CD4-positive, alpha-beta T cell treated with Interferon gamma for 1 hour (primary cell): ENCODE measurements around the gene SERPINB4.
"Not testable (repeated sequence)": the region's sequence is repeated elsewhere in the genome, so short reads cannot be mapped to it uniquely, and the experiment has no call there.

Experiments used
- DNase-seq: peaks from one replicate; pipeline ENCODE4 v3.0.0-alpha.2; 2020

SERPINB4 gene

DNA sequence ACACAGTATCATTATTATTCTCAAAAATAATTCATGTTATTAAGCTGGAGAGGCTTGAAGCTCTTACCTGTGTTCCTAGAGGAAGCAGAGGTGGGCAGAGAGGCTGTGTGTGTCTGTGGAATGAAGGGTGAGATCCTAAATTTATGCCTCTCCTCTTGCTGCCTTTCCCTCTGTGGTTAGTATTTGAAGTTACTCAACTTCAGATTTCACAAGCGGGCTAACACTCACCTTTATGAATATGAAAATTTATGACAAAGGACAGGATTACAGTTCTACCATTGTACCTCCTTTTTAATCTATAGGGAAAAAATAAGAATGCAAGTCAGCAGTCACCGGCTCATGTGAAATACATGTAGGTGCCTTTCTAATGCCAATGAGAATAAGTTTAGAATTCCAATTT is at the start of gene SERPINB4:
Gene SERPINB4, minus strand, starts transcription at position 115 of the 400 bp plus-strand sequence. CDS start 679 bp downstream, outside the sequence.
- not testable (repeated sequence) for DNase-seq

DNA sequence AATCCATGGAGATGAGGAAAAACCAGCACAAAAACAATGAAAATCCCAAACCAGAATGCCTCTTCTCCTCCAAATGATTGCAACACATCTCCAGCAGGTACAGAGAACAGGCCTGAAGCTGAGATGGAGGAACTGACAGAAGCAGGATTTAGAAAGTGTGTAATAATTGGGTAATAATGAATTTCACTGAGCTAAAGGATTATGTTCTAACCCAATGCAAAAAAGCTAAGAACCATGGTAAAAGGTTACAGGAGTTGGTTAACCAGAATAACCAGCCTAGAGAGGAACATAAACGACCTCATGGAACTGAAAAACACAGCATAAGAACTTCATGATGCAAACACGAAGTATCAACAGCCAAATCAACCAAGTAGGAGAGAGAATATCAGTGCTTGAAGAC is 45.0 kb upstream of the SERPINB4 start:
- no peak for DNase-seq

GRCh38 chr18:63686871-63687270 is 42.8 kb upstream of the SERPINB4 start:
- DNase-seq = no peak

DNA sequence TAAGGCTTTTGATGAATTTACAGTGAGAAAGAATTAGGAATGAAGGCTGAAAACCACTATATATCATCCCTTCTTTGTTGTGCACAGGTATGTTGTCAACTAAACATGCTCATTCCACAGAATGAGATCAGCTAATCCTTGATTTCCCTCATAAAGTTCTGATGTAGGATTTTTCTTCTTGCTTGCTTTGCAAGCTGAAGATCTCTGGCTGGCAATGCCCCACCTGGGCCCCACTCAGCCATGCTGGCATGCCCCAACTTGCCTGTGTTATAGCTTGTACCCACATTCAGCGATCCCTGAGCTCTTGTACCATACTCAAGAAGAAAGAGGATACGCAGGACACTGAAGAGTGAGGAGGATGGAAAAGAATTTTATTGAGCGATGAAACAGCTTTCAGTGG is 40.7 kb upstream of the SERPINB4 start:
- no peak for DNase-seq

DNA sequence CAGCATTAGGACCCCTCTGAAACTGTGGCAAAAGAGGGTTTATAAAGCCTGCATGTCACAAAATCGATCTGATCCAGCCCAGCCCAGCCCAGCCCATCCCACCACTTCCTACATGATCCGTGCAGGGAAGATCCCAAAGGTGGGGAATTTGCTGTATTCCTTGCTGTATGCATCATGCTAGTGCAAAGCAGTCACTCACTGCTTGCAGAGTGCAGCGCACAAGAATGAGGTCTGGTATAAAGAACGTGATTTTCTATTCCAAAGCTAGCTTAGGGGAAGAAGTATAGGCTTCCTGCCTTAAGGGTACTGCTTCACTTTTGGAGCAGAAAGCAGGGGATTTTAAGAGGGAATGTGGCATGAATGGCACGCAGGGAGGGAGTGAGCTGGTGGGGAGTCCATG is 39.8 kb upstream of the SERPINB4 start:
- DNase-seq = no peak

DNA sequence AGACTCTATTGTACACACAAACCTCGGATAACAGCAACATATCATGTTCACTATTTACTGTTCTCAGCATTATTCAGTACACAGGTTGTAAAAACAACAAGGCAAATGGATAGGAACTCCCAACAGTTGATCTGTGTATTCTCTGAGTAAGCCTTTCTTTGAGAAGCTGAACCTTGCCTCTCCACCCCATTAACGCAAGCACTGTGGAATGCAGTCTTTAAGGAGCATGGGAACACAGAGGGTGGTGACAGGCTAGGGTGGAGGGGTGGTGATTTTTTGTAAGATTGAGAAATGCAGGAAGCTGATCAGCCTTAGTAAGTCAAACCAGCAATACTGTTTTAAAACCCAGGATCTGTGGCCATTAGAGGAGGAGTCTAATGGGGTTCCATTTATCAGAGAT is 39.1 kb upstream of the SERPINB4 start:
- DNase-seq = no peak

- DNase-seq = no peak
These were observed 37.6 kb upstream of the SERPINB4 start for GRCh38 chr18:63681449-63682340.

DNA sequence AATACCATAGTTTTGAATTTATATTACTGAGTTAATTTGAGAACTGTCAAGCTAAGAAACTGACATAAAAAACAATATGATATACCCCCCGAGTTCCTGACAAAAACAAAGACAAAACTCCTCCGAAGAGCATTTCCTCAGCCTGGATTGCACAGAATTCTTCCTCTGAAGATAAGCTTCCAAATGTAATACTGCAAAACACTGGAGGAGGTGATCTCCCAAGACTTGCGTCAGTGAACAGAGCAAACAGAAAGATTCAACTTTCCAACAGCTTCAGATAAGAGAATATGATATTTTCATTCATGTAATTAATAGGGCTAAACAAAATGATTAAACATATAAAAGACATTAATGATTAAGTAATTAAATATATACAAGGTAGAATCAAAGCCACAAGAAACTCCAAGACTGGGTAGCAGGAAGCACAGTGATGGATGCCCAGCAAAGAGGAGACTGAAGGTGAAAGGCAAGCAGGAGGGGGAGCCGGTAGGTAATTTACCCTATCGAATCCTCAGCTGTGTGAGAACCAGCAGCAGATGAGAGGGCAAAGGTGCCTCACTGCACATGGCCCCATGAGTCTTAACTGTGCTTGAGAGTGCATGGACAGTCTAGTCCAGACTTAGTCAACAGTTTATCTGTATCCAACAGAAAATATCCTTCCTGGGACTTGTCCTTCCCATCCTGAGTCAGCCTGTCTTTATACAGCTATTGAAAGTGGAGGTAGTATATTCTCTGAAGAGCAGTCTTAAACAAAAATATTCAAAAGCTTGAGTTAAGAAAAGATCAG is 36.0 kb upstream of the SERPINB4 start:
- no peak for DNase-seq

- DNase-seq = no peak
These were observed 33.6 kb upstream of the SERPINB4 start for GRCh38 chr18:63677500-63678225.

GRCh38 chr18:63676526-63677323 is 32.7 kb upstream of the SERPINB4 start:
- DNase-seq = no peak

DNA sequence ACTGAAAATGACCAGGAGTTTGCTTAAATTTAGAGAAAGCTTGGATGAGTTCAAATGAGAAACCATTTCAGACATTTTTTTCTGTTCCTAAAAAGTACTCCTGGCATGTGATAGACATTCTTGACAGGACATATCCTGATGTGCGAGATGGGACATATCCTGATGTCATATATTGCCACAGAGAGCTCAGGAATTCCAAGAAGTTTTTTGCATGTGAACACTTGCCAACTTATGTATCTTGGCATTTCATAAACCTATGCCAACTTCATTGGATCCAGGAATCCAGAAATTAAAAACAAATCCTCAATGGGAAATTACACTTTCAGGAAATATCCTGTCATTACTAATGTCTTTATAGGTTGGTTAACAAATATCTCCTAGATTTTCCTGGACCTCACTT is 20.5 kb upstream of the SERPINB4 start:
- no peak for DNase-seq

DNA sequence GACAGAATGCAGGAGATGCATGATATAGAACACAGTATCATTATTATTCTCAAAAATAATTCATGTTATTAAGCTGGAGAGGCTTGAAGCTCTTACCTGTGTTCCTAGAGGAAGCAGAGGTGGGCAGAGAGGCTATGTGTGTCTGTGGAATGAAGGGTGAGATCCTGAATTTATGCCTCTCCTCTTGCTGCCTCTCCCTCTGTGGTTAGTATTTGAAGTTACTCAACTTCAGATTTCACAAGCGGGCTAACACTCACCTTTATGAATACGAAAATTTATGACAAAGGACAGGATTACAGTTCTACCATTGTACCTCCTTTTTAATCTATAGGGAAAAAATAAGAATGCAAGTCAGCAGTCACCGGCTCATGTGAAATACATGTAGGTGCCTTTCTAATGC is 17.7 kb upstream of the SERPINB4 start, which contains the start of gene SERPINB3:
Gene SERPINB3, minus strand, starts transcription at position 144 of the 400 bp plus-strand sequence. CDS start 677 bp downstream, outside the sequence.
- not testable (repeated sequence) for DNase-seq

DNA sequence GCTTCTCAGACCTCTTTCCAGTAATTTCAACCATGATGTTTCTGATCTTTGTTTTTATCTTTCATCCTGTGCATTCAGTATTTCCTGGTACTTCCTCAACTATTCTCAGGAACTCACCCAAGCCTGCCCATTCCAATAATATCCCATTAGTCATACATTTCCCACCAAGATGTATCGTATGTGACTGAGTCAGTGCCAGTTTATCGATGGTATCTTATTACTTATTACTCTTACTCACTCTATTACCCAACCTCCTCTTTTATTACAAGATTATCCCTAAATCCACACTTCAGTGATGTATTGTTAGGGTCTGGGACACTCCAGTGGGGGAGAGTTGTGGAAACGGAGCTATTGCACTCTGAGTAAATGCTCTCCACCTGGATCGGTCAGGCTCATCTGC is 14.9 kb upstream of the SERPINB4 start:
- not testable (repeated sequence) for DNase-seq

DNA sequence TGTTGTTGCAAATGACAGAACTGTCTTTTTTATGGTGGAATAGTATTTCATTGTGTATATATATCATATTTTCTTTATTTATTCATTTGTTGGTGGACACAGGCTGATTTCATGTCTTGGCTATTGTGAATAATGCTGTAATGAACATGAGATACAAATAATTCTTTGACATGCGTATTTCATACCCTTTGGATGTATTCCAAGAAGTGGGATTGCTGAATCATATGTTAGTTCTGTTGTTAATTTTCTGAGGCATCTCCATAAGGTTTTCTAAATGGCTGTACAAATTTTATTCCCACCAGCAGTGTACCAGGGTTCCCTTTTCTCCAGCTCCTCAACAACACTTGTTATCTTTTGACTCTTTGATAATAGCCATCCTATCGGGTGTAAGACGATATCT is 6.2 kb upstream of the SERPINB4 start:
- DNase-seq = not testable (repeated sequence)

GRCh38 chr18:63648241-63648640 is 4.2 kb upstream of the SERPINB4 start:
- no peak for DNase-seq

DNA sequence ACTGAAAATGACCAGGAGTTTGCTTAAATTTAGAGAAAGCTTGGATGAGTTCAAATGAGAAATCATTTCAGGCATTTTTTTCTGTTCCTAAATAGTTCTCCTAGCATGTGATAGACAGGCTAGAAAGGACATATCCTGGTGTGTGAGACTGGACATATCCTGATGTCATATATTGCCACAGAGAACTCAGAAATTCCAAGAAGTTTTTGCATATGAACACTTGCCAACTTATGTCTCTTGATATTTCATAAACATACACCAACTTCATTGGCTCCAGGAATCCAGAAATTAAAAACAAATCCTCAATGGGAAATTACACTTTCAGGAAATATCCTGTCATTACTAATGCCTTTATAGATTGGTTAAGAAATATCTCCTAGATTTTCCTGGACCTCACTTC is 2.9 kb upstream of the SERPINB4 start:
- no peak for DNase-seq

- DNase-seq = not testable (repeated sequence)
These were observed 638 bp upstream of the SERPINB4 start for GRCh38 chr18:63644694-63645093.

GRCh38 chr18:63642668-63643356 is 1.2 kb downstream of the SERPINB4 start:
- DNase-seq = not testable (repeated sequence)

GRCh38 chr18:63641157-63641680 is 2.8 kb downstream of the SERPINB4 start:
- DNase-seq = not testable (repeated sequence)

DNA sequence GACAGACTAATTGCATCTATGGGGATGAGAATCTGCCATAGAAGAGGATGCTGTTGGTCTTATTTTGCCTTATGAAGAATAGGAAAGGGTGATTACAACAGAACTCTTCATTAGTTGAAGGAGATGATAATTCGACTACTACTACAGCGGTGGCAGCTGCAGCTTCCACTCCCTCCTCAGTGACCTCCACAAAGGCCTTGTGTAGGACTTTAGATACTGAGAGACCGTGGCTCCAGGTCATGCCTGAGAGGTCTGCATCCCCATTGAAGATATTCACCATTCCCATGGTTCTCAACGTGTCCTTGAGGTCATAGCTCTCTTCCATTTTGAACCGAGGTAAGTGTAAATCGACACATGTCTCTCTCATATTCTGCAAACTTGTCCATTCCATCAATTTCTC is 6.4 kb downstream of the SERPINB4 start:
- no peak for DNase-seq

DNA sequence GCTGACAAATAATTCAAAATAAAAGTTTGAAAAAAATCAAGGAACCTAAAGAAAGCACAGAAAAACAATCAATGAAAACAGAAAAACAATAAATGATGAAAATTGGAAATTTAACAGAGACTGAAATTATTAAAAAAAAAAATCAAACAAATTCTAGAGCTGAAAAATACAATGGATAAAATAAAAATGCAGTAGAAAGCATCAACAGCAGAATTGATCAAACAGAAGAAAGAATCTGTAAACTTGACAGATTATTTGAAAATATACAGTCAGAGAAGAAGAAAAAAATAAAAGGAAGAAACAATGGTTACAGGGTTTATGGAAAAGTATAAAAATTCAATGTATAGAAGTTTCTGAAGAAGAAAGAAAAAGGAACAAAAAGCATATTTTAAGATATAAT is 16.2 kb downstream of the SERPINB4 start:
- DNase-seq = no peak
